HCT116 (cell line): Measurements from ENCODE around the gene ZBTB20.

Experiments
- CEBPB ChIP-seq: IDR thresholded peaks from 2 replicates; pipeline ENCODE4 v1.6.1; 2012; ENCODE audit warnings: low read depth
- EGR1 ChIP-seq: IDR thresholded peaks from 2 replicates; pipeline ENCODE4 v1.6.1; 2012; ENCODE audit warnings: low read depth
- EZH2phosphoT487 ChIP-seq: fragments of 200-600 bp; IDR thresholded peaks from 2 replicates; pipeline ENCODE4 v1.6.1; 2018; ENCODE audit warnings: antibody characterized with exemption, borderline replicate concordance
- FOSL1 ChIP-seq: IDR thresholded peaks from 2 replicates; pipeline ENCODE4 v1.6.1; 2012; ENCODE audit warnings: low read depth
- POLR2A ChIP-seq: IDR thresholded peaks from 2 replicates; pipeline ENCODE4 v1.7.0; 2011; ENCODE audit warnings: borderline replicate concordance; ENCODE audit not compliant: insufficient read depth, insufficient read length; ENCODE audit errors: extremely low read depth
- POLR2AphosphoS5 ChIP-seq: IDR thresholded peaks from 2 replicates; pipeline ENCODE4 v1.6.1; 2011; ENCODE audit warnings: mild to moderate bottlenecking, low read depth, low read length, moderate library complexity
- SP1 ChIP-seq: IDR thresholded peaks from 2 replicates; pipeline ENCODE4 v1.6.1; 2012; ENCODE audit warnings: low read depth
- YY1 ChIP-seq: IDR thresholded peaks from 2 replicates; pipeline ENCODE4 v1.6.1; 2011; ENCODE audit warnings: low read length, low read depth, moderate library complexity, mild to moderate bottlenecking; ENCODE audit not compliant: insufficient replicate concordance; ENCODE audit errors: extremely low read depth
- ZNF274 ChIP-seq: fragments of 200-500 bp; sonication (Bioruptor generic); IDR thresholded peaks from 2 replicates; pipeline ENCODE4 v1.6.1; 2014; ENCODE audit warnings: mild to moderate bottlenecking, low read depth, low read length, inconsistent platforms
- TF ChIP-seq, protein P1 (sequence below), 3 experiments: fragments of 200-600 bp in 1 of 3; sonication (generic) in 1 of 3; IDR thresholded peaks in 2 of 3; conservative IDR thresholded peaks in 1 of 3; 2 replicates each; pipeline ENCODE4 v1.5.1; 2012 to 2017; ENCODE audit warnings: low read depth in 2 of 3, low read length in 2 of 3, antibody characterized with exemption in 1 of 3, borderline replicate concordance in 1 of 3, control low read depth in 1 of 3, mild to moderate bottlenecking in 1 of 3, mixed read lengths in 1 of 3, mixed run types in 1 of 3, moderate library complexity in 1 of 3; ENCODE audit not compliant: insufficient read depth in 1 of 3
- TF ChIP-seq, protein P2 (sequence below): IDR thresholded peaks from 2 replicates; pipeline ENCODE4 v1.6.1; 2012; ENCODE audit warnings: low read depth
- TF ChIP-seq, protein P3 (sequence below): IDR thresholded peaks from 2 replicates; pipeline ENCODE4 v1.6.1; 2012

DNA sequence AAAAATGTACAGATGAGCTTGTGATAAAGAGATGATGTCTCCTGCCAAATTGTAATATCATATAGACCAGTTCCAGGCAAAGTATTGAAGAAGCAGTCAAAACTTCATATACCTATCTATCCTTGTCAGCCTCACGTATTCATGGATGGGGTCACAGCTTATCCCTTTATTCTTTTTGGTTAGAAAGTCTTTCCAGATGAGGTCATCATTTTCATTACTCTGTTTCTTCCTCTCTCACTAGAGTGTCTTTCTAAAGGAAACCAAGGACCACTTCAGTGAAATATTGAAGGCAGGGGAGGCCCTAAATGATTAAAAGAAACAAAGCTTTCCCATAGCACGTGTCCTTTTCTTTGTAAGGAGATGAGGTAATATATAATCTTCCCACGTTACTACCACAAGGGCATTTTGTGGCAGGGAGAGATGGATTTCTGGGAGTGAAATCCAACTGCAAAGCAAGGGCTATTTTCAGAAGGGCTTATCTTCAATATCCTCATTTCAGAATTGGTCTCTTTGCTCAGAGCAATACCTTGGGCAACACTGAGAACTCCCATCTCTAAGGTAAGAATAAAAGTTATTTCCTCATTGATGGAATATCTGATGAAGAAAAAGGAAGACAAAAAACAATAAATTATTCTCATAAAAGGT, 593.0 kb downstream of the ZBTB20 start:
- TF ChIP-seq POLR2AphosphoS5, result no peak
- TF ChIP-seq ZNF274, result no peak
- TF ChIP-seq YY1, result no peak
- peak; percentile 45; the same call in 1 of the 2 replicates for TF ChIP-seq FOSL1
- TF ChIP-seq, protein P1, sequence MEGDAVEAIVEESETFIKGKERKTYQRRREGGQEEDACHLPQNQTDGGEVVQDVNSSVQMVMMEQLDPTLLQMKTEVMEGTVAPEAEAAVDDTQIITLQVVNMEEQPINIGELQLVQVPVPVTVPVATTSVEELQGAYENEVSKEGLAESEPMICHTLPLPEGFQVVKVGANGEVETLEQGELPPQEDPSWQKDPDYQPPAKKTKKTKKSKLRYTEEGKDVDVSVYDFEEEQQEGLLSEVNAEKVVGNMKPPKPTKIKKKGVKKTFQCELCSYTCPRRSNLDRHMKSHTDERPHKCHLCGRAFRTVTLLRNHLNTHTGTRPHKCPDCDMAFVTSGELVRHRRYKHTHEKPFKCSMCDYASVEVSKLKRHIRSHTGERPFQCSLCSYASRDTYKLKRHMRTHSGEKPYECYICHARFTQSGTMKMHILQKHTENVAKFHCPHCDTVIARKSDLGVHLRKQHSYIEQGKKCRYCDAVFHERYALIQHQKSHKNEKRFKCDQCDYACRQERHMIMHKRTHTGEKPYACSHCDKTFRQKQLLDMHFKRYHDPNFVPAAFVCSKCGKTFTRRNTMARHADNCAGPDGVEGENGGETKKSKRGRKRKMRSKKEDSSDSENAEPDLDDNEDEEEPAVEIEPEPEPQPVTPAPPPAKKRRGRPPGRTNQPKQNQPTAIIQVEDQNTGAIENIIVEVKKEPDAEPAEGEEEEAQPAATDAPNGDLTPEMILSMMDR (IDR thresholded peaks at IDR 0.05 in 2 of 3, conservative IDR thresholded peaks at IDR 0.05 in 1 of 3; ENCODE audit: borderline replicate concordance in 1 of 3, insufficient read depth in 1 of 3, low read depth in 2 of 3, low read length in 2 of 3), result no peak
- TF ChIP-seq, protein P2, sequence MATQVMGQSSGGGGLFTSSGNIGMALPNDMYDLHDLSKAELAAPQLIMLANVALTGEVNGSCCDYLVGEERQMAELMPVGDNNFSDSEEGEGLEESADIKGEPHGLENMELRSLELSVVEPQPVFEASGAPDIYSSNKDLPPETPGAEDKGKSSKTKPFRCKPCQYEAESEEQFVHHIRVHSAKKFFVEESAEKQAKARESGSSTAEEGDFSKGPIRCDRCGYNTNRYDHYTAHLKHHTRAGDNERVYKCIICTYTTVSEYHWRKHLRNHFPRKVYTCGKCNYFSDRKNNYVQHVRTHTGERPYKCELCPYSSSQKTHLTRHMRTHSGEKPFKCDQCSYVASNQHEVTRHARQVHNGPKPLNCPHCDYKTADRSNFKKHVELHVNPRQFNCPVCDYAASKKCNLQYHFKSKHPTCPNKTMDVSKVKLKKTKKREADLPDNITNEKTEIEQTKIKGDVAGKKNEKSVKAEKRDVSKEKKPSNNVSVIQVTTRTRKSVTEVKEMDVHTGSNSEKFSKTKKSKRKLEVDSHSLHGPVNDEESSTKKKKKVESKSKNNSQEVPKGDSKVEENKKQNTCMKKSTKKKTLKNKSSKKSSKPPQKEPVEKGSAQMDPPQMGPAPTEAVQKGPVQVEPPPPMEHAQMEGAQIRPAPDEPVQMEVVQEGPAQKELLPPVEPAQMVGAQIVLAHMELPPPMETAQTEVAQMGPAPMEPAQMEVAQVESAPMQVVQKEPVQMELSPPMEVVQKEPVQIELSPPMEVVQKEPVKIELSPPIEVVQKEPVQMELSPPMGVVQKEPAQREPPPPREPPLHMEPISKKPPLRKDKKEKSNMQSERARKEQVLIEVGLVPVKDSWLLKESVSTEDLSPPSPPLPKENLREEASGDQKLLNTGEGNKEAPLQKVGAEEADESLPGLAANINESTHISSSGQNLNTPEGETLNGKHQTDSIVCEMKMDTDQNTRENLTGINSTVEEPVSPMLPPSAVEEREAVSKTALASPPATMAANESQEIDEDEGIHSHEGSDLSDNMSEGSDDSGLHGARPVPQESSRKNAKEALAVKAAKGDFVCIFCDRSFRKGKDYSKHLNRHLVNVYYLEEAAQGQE, result no peak
- TF ChIP-seq POLR2A, result no peak
- no peak; the same call in 1 of the 2 replicates for TF ChIP-seq CEBPB
- no peak for TF ChIP-seq EGR1
- TF ChIP-seq, protein P3, sequence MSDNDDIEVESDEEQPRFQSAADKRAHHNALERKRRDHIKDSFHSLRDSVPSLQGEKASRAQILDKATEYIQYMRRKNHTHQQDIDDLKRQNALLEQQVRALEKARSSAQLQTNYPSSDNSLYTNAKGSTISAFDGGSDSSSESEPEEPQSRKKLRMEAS, result peak; percentile 25; the same call in 1 of the 2 replicates
- peak; percentile 37; the same call in 1 of the 2 replicates for TF ChIP-seq SP1
- TF ChIP-seq EZH2phosphoT487, result no peak
